ENCODE data around the gene LEKR1. TPM values are rescaled to one million over a fixed set of nuclear protein-coding genes. Genes with fewer than 3 reads are reported as not detected.

Gene LEKR1
- total and polyA plus RNA-seq, 2 donors (not counting 3 experiments of a cell fraction or from before 2014, with no cell fraction given), result 0.07 to 0.64 TPM

GRCh38 chr3:156816091-156816793 lies 9.9 kb upstream of the LEKR1 start:
- TSS peak; percentile 33 for BruUV-seq (replicated peaks)
- Histone ChIP-seq H3K79me2 (ENCODE audit: control insufficient read depth, insufficient read depth, low read length) (no peaks in the 10 kb centered on the region), H3K4me3 (replicated peaks in 1 of 3; ENCODE audit: insufficient read depth in 1 of 3, low read depth in 1 of 3, low read length in 3 of 3) (peak overlapping the region in 2 of 3 experiments; percentile 30 to 37), H3K9me3 (replicated peaks; ENCODE audit: control insufficient read depth, insufficient read depth, low read length) (no peaks in the 10 kb centered on the region), H3K4me2 (ENCODE audit: insufficient read depth, low read length) (peak overlapping the region; percentile 56), H3K27ac (ENCODE audit: insufficient read depth, low read depth, low read length) (peak overlapping the region; percentile 91), H4K20me1 (replicated peaks; ENCODE audit: control insufficient read depth, extremely low read depth, insufficient read depth, low read length) (no peaks in the 10 kb centered on the region), H3K36me3 (ENCODE audit: control insufficient read depth in 2 of 2, extremely low read depth in 1 of 2, insufficient read depth in 2 of 2, low read length in 2 of 2) (no peaks in the 10 kb centered on the region), H3K9ac (replicated peaks; ENCODE audit: extremely low read depth, insufficient read depth, low read length) (peak overlapping the region; percentile 94), H3K9me1 (replicated peaks; ENCODE audit: control insufficient read depth, extremely low read depth, insufficient read depth, low read length) (no peaks in the 10 kb centered on the region), H3K27me3 (ENCODE audit: control insufficient read depth in 2 of 2, insufficient read depth in 2 of 2, low read length in 2 of 2) (no peaks in the 10 kb centered on the region), H3K4me1 (ENCODE audit: control insufficient read depth, extremely low read depth, insufficient read depth, low read length) (peaks cover 64% of the 10 kb centered on the region), H2AFZ (ENCODE audit: low read depth, low read length) (peak overlapping the region; percentile 10)
- DNase-seq (ENCODE audit: low read depth, low spot score), result peak; percentile 16
- intact Hi-C loops (cut with micrococcal nuclease), result loop anchor here (2.0 to 5.0 kb wide), 5 partner anchors 261 to 716 kb away; partner anchors contain the start of gene SSR3
- TF ChIP-seq POLR2A (IDR thresholded peaks at IDR 0.05; ENCODE audit: low read depth, low read length) (no peak), POLR2AphosphoS5 (IDR thresholded peaks at IDR 0.05; ENCODE audit: insufficient read depth, low read depth, low read length) (no peak), FOS (IDR thresholded peaks at IDR 0.05; ENCODE audit: borderline replicate concordance, insufficient read depth, low read length) (no peak), CTCF (IDR thresholded peaks at IDR 0.05; ENCODE audit: extremely low read depth in 1 of 2, insufficient read depth in 1 of 2, low read depth in 1 of 2, low read length in 2 of 2) (no peak), JUN (IDR thresholded peaks at IDR 0.05; ENCODE audit: borderline replicate concordance, insufficient read depth, insufficient read length, low read depth) (no peak), EZH2 (IDR thresholded peaks at IDR 0.05; ENCODE audit: borderline replicate concordance, low read depth, low read length, severe bottlenecking) (no peak), GATA2 (IDR thresholded peaks at IDR 0.05; ENCODE audit: insufficient read depth, insufficient read length, low read depth, low read length) (no peak), MYC (IDR thresholded peaks at IDR 0.05; ENCODE audit: low read depth, low read length) (no peak)
- TF ChIP-seq, protein P1, sequence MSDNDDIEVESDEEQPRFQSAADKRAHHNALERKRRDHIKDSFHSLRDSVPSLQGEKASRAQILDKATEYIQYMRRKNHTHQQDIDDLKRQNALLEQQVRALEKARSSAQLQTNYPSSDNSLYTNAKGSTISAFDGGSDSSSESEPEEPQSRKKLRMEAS (IDR thresholded peaks at IDR 0.05; ENCODE audit: insufficient read depth, insufficient read length), result no peak
- ChIA-PET POLR2A (no interaction called here), CTCF (no interaction called here)
- dilution Hi-C loops (cut with MboI; ENCODE audit: extremely low pct_ligation_motif_present, low sequenced_read_pairs), result loop anchor here (25.0 kb wide), 1 partner anchor 104 kb away; no protein-coding TSS in a partner anchor
- no peak for FAIRE-seq

Measured in endothelial cell of umbilical vein (primary cell).